NCI-H187 treated with DMSO at 0.1 percent for 48 hours (cell line): ENCODE results near the gene ADK.
"Not testable (repeated sequence)": the region's sequence is repeated elsewhere in the genome, so short reads cannot be mapped to it uniquely, and the experiment has no call there.

Experiments
- DNase-seq: peaks from one replicate; lab custom pipeline; 2025; lab: John Stamatoyannopoulos, UW

ADK gene

GRCh38 chr10:74146980-74147379 lies 4.0 kb upstream of the ADK start:
- DNase-seq = not testable (repeated sequence)

- DNase-seq = no peak
Measured at GRCh38 chr10:74150204-74150989, 624 bp upstream of the ADK start, which contains the start of gene AP3M1. AP3M1 (minus strand) TSS chr10:74150828; CDS start chr10:74138379, 12,449 bp downstream.

DNA sequence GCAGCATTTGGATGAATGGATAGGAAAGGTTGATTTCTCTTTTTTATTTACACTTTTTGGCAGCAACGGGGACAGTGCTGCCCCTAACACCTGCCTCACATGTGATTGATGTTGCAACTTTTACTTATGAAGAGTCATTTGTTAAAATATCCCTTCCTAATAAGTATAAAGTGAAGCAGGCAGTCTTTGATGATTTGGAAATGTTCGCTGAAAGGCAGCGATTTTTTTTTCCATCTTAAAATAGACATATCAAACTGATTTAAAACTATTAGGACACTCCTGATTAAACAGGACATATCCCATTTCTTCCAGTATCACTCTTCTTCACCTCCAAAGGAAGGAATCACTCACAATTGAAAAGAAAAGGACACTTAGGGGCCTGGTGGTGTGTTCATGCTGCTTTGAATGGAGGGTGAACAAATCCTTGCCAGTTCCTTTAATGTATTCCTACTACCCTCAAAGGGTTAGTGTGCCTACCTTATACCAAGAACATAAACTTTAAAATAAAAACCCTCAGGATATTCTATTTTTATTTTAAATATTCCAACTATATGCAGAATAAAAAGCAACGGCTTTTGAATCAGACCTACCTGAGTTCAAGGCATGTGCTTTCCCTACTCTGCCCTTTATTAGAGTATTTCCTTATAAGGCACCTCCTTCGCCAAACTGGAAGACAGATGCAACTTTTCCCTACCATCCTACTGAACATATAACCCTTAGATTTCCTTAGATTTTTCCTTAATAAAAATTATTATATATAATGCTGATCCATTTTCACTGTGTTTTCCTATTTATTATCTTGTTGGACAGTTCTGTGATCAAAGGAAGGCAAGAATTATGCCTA lies 1.1 kb downstream of the ADK start:
- no peak for DNase-seq

DNA sequence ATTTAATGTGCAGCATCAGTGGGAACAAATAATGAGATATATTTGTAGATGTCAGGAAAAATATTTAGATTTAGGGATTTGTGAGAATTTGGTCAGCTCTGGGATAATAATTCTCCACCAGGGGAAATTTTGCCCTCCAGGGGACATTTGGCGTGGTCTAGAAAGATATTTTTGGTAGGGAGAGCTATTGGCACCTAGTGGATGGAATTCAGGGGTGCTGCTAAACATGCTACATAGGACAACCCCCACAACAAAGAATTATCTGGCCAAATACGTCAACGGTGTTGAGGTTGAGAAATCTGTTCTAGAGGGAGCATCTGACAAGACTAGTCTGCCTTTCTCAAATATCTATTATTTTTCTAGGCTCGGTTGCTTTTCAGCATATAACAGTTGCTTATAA lies 2.1 kb downstream of the ADK start:
- DNase-seq = no peak

GRCh38 chr10:74153676-74154075 lies 2.7 kb downstream of the ADK start:
- no peak for DNase-seq

DNA sequence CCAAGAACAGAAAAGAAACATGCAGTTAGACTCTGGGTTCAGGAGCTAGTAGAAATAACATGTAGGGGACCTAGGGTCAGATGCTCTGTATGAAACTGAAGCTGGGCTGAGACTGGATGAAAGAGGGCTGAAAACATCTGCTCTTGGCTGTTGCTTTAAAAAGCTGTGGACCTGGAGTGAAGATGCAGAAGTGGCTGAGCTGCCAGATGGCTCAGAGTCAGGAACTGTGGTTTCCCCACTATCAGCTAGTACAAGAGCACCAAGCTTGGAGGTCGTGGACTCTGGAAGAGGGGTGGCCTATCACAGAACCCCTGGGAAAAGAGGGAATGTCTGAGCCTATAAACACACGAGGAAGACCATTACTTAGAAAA lies 5.9 kb downstream of the ADK start:
- no peak for DNase-seq

DNA sequence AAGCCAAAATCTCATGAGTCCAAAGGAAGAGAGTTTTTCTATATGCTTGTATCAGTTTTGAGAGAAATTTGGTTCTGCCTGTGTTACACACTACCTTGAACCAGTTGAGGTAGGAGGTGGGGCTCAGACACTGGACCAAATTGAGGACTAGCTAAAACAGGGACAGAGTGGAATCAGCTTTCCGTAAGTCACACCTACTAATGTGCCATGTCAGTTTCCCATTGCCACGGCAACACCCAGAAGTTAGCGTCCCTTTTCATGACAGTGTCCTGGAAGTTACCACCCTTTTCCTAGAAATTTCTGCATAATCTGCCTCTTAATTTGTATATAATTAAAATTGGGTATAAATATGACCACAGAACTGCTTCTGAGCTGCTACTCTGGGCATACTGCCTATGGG lies 9.0 kb downstream of the ADK start:
- DNase-seq = no peak

GRCh38 chr10:74163319-74164068 lies 12.5 kb downstream of the ADK start:
- DNase-seq = no peak

- no peak for DNase-seq
Measured at GRCh38 chr10:74164716-74165529, 13.9 kb downstream of the ADK start.

GRCh38 chr10:74165530-74165901 lies 14.5 kb downstream of the ADK start:
- DNase-seq = no peak

- DNase-seq = no peak
Measured at GRCh38 chr10:74167443-74167842, 16.4 kb downstream of the ADK start.

DNA sequence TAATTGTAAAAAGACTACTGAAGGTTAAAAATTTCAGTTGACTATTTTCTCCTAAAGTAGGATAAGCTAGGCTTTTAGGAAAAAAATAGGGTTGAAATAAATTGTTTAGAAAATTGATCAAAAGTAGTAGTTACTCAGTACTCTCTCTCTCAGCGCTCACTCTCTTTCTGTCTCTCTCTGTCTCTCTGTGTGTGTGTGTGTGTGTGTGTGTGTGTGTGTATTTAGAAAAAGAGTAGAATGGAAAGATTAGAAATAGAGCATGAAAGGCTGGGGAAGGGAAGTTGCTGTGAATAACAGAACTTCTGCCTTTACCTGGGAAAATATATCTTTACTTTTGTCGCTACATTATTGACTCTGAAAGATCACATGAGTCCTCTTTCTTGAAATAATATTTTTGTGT lies 20.6 kb downstream of the ADK start:
- DNase-seq = no peak

GRCh38 chr10:74174521-74174920 lies 23.5 kb downstream of the ADK start:
- no peak for DNase-seq

DNA sequence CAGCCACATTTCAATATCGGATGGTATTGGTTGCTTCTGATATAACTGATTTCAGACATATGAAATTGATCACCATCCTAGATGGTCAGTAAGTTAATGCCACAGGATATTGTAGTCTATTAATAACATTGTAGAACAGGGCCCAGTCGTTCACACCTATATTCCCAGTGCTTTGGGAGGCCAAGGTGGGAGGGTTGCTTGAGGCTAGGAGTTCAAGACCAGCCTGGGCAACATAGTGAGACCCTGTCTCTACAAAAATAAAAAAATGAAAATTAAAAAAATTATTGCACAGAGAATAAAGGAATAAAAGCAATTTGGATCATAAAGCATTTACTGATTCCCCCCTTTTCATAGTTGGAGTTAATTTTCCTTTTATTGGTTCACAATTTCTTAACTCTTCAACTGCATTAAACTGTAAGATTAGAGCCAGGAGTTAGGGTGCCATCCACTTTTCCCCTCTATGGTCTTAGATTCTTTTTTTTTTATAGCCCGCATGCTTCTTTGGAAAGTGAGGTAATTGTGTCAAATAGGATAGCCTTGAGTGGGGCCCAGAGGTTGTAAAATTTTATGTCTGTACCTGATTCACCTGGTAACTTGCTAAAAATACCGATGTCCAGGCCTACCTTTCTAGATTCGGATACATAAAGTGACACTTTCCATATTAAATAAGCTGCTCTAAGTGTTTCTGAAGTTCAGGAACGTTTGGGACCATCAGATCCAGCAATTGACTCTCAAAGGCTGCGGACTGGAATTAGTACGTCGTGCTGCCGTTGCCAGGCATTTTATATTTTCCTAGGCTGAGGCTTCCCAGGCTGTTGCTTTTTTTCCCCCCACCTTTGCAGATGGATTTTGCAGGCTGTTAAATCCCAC lies 24.7 kb downstream of the ADK start:
- DNase-seq = no peak

- peak; percentile 60 for DNase-seq
Measured at GRCh38 chr10:74176380-74177139, 25.5 kb downstream of the ADK start.

- no peak for DNase-seq
Measured at GRCh38 chr10:74177140-74177677, 26.2 kb downstream of the ADK start.

DNA sequence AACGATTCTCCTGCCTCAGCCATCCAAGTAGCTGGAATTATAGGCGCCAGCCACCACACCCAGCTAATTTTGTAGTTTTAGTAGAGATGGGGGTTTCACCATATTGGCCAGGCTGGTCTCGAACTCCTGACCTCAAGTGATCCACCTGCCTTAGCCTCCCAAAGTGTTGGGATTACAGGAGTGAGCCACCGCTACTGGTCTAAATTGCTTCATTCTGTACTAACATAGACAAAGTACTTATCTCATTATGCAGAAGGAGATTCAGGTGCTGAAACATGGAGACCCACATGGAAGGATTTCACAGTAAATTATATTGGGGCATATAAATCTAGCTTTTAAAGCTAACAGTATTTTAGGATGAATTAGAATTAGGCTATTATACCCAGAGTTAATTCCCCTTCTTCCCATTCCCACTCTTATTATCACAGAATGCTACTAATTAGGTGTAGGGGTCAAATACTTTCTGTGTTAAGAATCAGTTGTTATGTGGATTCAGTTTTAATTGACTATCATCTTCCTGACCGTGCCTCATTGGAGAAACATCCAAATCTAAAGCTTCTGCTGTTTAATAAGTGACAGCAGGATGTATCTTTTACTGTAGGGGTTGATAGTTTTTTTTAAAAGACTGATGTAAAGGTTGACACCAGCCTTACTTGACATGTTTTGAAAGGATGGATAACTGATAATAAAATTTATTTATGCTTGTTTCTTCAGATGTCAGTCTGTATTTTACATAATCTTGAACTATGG lies 27.2 kb downstream of the ADK start:
- no peak for DNase-seq

- DNase-seq = no peak
Measured at GRCh38 chr10:74179111-74179710, 28.2 kb downstream of the ADK start.

- no peak for DNase-seq
Measured at GRCh38 chr10:74186678-74187077, 35.7 kb downstream of the ADK start.
